Gastrocnemius medialis (tissue), 4 donors: ENCODE measurements around the gene RMDN2.

Experiments
- CTCF ChIP-seq, 5 experiments: fragments of 450-650 bp in 3 of 5; fragments of 200-600 bp in 2 of 5; sonication (generic) in 2 of 5; IDR thresholded peaks in 4 of 5; conservative IDR thresholded peaks in 1 of 5; 1 replicate in 4 of 5; 2 replicates in 1 of 5; pipeline ENCODE4 v1.5.1; 2016 to 2019; ENCODE audit warnings: antibody characterized with exemption in 5 of 5, mild to moderate bottlenecking in 3 of 5, moderate library complexity in 3 of 5
- POLR2A ChIP-seq, 2 donors: fragments of 450-650 bp; IDR thresholded peaks; one replicate each; pipeline ENCODE4 v1.6.1; 2017; ENCODE audit warnings: antibody characterized with exemption in 2 of 2, mild to moderate bottlenecking in 2 of 2, moderate library complexity in 2 of 2

GRCh38 chr2:38030635-38031355 is 105.7 kb downstream of the RMDN2 start:
- TF ChIP-seq CTCF (IDR thresholded peaks at IDR 0.05 in 4 of 5, conservative IDR thresholded peaks at IDR 0.05 in 1 of 5) = no peak
- TF ChIP-seq POLR2A (IDR thresholded peaks at IDR 0.05) = no peak
